GM19193 (cell line): ENCODE measurements around the gene ZFAND3.

ENCODE experiments used
- POLR2A ChIP-seq: IDR thresholded peaks from 4 replicates; pipeline ENCODE4 v1.6.1; 2011; ENCODE audit not compliant: insufficient read depth, insufficient read length; ENCODE audit errors: extremely low read depth

The ZFAND3 gene

DNA sequence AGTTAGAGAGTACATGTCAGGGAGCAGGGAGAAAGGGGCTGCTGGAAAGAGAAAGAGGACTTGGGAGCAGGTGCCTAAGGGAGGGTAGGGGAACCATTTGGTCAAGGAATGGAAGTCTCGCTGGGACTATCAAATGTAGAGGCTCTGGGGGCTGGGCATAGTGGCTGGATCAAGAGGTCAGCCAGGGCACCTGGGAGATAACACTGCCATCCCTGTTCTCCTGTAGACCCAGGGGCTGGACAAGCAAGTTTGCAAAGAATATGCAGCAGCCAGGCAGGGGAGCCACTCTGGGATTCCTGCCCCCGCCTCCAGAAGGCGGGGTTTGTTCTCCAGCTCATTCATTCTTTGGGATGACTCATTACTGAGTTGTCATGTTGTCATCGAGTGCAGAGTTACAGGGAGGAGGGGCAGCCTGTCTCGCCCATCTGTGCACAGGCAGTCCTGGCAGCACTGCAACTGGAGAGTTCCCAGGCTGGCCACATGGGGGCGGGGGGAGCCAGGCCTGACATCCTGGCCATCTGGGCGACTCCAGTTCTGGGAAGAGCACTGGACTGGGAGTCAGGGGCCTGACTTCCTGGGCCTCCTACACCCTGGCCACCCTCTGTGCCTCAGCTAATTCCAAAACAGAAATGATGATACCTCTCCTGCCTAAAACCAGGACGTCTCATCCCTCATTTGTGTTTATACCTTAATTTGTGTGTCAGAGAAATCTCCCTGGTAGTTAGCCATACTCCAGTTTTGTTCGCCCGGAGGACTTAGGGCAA, 28.2 kb upstream of the ZFAND3 start:
- TF ChIP-seq POLR2A: no peak

- no peak for TF ChIP-seq POLR2A
Measured at GRCh38 chr6:37792457-37793033, 27.0 kb upstream of the ZFAND3 start.

DNA sequence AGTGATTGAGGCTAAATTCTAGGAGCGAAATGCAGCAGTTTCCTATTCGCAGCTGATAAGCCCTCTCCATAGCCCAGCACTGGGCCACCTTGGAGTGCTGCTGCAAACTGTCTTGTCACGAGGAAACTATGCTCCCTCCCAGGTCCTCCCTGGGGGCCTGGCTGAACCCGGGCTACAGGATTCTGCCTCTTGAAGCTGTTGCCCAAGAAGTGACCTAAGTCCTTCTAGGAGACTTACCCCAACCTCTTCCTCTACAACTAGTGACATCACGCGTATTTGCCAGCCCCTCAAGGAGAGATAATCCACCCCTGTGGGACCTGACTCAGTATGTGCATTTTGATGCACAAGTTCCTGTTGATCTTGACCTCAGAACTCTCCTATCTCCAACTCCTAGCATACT, 26.5 kb upstream of the ZFAND3 start:
- TF ChIP-seq POLR2A: no peak

GRCh38 chr6:37794825-37795224, 24.7 kb upstream of the ZFAND3 start:
- TF ChIP-seq POLR2A: no peak

GRCh38 chr6:37798436-37799262, 20.9 kb upstream of the ZFAND3 start:
- TF ChIP-seq POLR2A: no peak

DNA sequence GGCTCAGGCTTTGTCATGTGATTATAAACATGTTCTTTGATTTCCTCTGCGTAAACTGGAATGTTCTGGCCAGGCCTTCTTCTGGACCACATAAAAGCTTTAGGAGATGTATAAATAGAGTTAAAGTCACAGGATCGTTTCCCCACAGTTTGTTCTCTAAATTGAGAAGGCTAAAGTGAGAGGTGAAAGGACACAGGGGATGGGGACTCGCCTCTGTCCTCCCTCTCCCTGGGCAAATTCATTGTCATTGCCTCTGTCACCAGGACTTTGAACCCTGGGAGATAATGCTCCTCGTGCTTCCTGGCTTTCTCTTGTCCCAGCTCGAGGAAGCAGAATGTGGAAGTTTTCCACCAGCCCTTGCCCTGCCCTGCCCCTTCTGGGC, 20.3 kb upstream of the ZFAND3 start:
- TF ChIP-seq POLR2A: no peak

DNA sequence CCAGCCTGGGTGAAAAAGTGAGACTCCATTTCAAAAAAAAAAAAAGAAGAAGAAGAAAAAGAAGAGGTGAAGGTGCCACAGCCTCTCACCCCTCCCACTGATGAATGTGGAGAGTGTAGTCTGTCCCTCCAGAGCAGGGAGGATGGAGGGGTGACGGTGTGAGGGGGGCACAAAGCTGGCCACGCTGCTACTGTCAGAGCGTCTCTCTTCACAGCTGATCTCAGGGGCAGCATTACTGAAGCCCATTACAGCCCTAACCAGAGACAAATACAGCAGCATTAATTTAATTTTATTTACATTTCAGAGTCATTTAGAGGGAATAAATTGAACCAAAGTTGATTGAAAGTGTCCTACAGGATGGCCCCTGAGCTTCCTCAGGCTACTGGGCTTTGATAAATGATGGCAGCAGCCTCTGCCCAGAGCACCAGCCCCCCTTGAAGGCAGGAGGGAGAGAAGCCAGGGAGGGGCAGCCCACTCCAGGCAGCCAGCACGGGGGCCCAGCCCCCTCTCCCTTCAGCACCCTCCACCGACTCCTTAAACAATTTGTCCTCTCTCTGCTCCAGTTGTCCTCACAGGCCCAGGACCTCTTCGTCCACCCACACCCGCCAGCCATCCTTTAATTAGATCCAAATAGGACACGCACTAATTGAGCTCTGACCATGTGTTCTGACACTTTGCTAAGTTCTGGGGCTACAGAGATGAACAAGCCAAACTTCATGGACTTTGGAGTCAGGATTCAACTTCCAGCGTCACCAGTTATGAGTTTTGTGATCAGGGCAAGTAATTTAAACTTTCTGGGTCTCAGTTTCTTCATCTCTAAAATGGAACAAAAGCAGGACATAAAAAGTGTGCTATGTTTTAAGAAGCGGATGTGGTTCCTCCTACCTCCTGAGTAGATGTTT, 18.6 kb upstream of the ZFAND3 start:
- TF ChIP-seq POLR2A: no peak

DNA sequence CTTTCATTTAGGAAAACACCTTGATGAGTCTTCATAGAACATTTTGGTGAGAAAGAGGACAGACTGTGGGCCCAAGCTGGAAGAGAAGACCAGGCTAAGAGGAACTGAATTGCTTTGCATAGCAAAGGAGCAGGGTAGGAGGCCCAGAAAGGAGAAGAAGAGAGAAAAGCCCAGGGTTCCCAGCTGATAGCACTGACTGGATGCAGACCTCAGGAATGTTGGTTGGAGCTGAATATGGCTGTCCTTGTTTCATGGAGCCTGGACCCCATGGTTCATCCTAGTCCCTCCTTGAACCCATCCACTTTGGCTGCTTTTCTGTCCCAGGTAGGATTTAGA, 18.0 kb upstream of the ZFAND3 start:
- TF ChIP-seq POLR2A: no peak

DNA sequence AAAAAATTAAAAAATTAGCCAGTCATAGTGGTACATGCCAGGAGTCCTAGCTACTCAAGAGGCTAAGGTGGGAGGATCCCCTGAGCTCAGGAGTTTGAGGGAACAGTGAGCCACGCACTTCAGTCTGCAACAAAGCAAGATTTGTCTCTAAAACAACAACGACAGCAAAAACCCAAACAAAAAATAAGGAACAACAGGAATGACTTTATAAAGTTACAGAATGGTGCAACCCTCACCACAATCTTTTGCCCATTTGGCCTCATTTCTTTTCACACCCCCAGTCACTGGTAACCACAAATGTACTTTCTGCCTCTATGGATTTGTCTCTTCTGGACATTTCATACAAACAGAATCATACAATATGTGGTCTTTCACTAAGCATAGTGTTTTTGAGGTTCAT, 16.7 kb upstream of the ZFAND3 start:
- TF ChIP-seq POLR2A: no peak

DNA sequence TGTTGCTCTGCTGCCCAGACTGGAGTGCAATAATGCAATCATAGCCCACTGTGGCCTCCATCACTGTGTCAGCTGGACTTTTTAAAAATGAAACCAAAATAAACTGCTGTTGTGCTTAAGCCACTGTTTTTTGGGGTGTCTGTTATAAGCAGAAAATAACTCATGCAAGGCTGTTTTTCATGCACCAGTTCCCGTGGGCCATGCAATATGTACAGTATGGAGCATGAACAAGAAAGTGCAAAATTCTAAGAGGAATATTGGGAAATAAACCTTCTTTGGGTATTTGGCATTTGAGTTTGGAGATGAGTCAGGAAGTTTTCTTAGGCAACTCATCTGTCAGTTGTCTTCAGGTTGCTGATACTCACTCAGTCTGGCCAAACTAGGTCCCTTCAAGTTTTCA, 14.9 kb upstream of the ZFAND3 start:
- no peak for TF ChIP-seq POLR2A

DNA sequence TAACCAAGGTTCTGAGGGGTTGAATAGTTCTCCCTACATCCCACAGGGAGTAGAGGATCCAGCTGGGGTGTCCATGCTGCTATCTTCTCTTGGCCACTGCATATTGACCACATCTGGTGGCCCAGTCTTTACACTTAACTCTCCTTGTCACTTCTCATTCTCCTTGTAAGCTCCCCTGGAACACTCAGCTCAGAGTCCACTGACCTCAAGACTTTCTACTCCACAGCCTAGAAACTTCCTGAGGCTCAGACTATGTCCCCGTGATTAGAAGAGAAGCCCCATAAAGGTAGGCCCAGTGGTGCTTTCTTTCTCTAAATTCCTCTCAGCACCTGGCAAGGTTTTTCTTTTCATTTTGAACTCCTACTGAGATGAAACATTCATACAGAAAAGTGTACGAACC, 13.3 kb upstream of the ZFAND3 start:
- no peak for TF ChIP-seq POLR2A

GRCh38 chr6:37807656-37808055, 11.9 kb upstream of the ZFAND3 start:
- TF ChIP-seq POLR2A: no peak

DNA sequence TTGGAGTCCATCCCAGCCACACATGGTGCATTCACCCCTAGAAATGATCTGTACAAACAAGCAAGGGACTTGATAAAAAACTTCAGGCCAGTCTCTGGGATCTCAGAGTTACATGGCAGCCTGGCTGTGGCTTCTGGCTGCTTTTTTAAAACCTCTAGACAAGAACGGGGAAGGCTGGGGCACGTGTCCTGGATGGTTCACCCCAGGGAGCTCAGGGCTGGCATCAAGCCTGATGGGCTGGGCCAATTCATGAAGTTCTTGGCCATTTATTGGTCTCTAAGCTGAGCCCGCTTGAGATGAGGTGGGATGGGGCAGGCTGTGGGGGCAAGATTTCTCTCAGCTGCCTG, 10.4 kb upstream of the ZFAND3 start:
- no peak for TF ChIP-seq POLR2A

DNA sequence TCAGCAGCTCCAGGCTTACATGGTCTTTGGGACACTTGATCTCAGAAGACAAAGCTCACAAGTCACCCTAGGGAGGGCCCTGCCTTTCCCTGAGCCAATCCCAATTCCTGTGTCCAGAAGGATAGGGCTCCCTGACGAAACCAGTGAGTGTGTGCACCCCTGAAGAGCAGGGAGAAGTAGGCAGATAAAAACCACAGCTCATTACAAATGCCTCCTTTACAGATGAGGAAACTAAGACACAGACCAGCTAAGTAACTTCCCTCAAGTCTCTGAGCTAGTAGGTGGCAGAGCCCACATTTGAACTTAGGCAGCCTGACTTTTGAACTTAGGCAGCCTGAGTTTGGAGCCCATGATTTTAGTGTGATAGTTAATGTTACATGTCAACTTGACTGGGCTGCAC, 6.7 kb upstream of the ZFAND3 start:
- TF ChIP-seq POLR2A: no peak

DNA sequence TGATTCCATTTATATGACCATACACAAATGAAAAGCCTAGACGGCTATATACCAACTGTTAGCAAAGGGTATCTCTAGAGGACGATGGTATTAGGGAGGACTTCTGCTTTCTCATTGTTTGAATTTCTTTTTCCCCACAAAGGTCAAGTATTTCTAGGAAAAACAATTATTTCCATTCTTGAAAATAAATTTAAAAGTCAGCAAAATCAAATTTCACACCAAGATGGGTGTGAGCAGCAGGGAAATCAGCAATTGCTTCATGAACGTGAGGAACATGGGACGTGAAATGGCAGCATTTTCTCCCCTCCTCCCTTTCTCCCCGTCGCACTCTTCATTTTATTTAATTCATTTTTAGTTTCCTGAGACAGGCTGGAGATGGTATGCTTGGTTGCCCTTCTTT, 5.2 kb upstream of the ZFAND3 start:
- no peak for TF ChIP-seq POLR2A
